SK-N-SH (cell line): ENCODE results near the gene PBX2. TPM values are rescaled to one million over a fixed set of nuclear protein-coding genes. Genes with fewer than 3 reads are reported as not detected.
"Not testable (repeated sequence)": the region's sequence is repeated elsewhere in the genome, so short reads cannot be mapped to it uniquely, and the experiment has no call there.

Experiments
- CTCF ChIA-PET: fragments of 300-600, 350-600 bp; formaldehyde crosslinking; extraction: SDS; loops from one replicate; lab custom pipeline; 2021; lab: Yijun Ruan, JAX
- POLR2A ChIA-PET: fragments of 350-600 bp; sonication (Branson Sonifier 250); formaldehyde crosslinking; extraction: SDS; loops from one replicate; lab custom pipeline; 2020; ENCODE audit warnings: antibody characterized with exemption, inconsistent platforms; lab: Yijun Ruan, JAX
- DNase-seq: peaks from one replicate; pipeline ENCODE4 v3.0.0; 2012
- H2AFZ ChIP-seq: fragments of 200-600 bp; sonication (generic); 2 replicates; pipeline ENCODE4 v1.8.1; 2016; ENCODE audit warnings: antibody characterized with exemption, mild to moderate bottlenecking, low read depth
- H3F3A ChIP-seq: fragments of 200-600 bp; sonication (generic); replicated peaks from 2 replicates; pipeline ENCODE3; 2016; ENCODE audit warnings: antibody characterized with exemption, mild to moderate bottlenecking; ENCODE audit not compliant: insufficient read depth
- H3K27ac ChIP-seq, 2 experiments: fragments of 200-500 bp in 1 of 2; fragments of 200-600 bp in 1 of 2; sonication (Bioruptor generic) in 1 of 2; sonication (generic), shearing (Covaris generic) in 1 of 2; 2 replicates each; pipeline versions ENCODE4 v1.5.1 to v1.6.1; 2014 to 2016; ENCODE audit warnings: low read depth in 2 of 2, inconsistent platforms in 1 of 2, low read length in 1 of 2, mild to moderate bottlenecking in 1 of 2, mixed read lengths in 1 of 2
- H3K27me3 ChIP-seq: fragments of 200-600 bp; sonication (generic), shearing (Covaris generic); 2 replicates; pipeline ENCODE4 v1.6.1; 2016; ENCODE audit warnings: mixed run types; ENCODE audit not compliant: insufficient read depth
- H3K36me3 ChIP-seq, 2 experiments: fragments of 200-500 bp in 1 of 2; fragments of 200-600 bp in 1 of 2; sonication (Bioruptor generic) in 1 of 2; sonication (generic) in 1 of 2; replicated peaks in 1 of 2; 2 replicates each; pipeline versions ENCODE3 to v1.5.1; 2014 to 2016; ENCODE audit warnings: low read length in 1 of 2, mild to moderate bottlenecking in 1 of 2; ENCODE audit not compliant: insufficient read depth in 2 of 2, control insufficient read depth in 1 of 2
- H3K4me1 ChIP-seq, 2 experiments: fragments of 200-500 bp in 1 of 2; fragments of 200-600 bp in 1 of 2; sonication (Bioruptor generic) in 1 of 2; sonication (generic), shearing (Covaris generic) in 1 of 2; 2 replicates each; pipeline versions ENCODE4 v1.5.1 to v1.6.1; 2014 to 2016; ENCODE audit warnings: low read depth in 1 of 2, low read length in 1 of 2, mixed run types in 1 of 2; ENCODE audit not compliant: insufficient read depth in 2 of 2, control insufficient read depth in 1 of 2
- H3K4me2 ChIP-seq: fragments of 200-600 bp; sonication (generic), shearing (Covaris generic); 2 replicates; pipeline ENCODE4 v1.6.1; 2017; ENCODE audit warnings: mixed run types
- H3K4me3 ChIP-seq, 2 experiments: fragments of 200-500 bp in 1 of 2; fragments of 200-600 bp in 1 of 2; sonication (Bioruptor generic) in 1 of 2; sonication (generic), shearing (Covaris generic) in 1 of 2; 2 replicates each; pipeline versions ENCODE4 v1.5.1 to v1.8.1; 2014 to 2016; ENCODE audit warnings: low read depth in 2 of 2, inconsistent platforms in 1 of 2, low read length in 1 of 2, mild to moderate bottlenecking in 1 of 2, mixed read lengths in 1 of 2, moderate library complexity in 1 of 2
- H3K79me2 ChIP-seq: fragments of 200-600 bp; sonication (generic); 2 replicates; pipeline ENCODE4 v1.8.1; 2017; ENCODE audit warnings: mild to moderate bottlenecking; ENCODE audit not compliant: insufficient read depth
- H3K9ac ChIP-seq: fragments of 200-600 bp; sonication (generic); 2 replicates; pipeline ENCODE4 v1.6.1; 2017; ENCODE audit warnings: mixed run types
- H3K9me2 ChIP-seq: fragments of 200-600 bp; sonication (generic); 2 replicates; pipeline ENCODE4 v1.6.1; 2017; ENCODE audit warnings: mixed run types
- H3K9me3 ChIP-seq: fragments of 200-600 bp; sonication (generic); 2 replicates; pipeline ENCODE4 v1.6.1; 2017; ENCODE audit warnings: mixed run types, mild to moderate bottlenecking, moderate library complexity
- H4K20me1 ChIP-seq: fragments of 200-600 bp; sonication (generic); 2 replicates; pipeline ENCODE4 v1.6.1; 2017; ENCODE audit warnings: mild to moderate bottlenecking, mixed run types; ENCODE audit not compliant: insufficient read depth
- CHD2 ChIP-seq: fragments of 150-350 bp; IDR thresholded peaks from 2 replicates; pipeline ENCODE4 v1.6.1; 2018; ENCODE audit warnings: low read length; ENCODE audit not compliant: partially characterized antibody
- FOSL2 ChIP-seq: IDR thresholded peaks from 2 replicates; pipeline ENCODE4 v1.4.0; 2012; ENCODE audit warnings: low read depth, mild to moderate bottlenecking, moderate library complexity, borderline replicate concordance
- GABPA ChIP-seq: IDR thresholded peaks from 2 replicates; pipeline ENCODE4 v1.4.0; 2012; ENCODE audit warnings: low read depth, mild to moderate bottlenecking
- POLR2AphosphoS5 ChIP-seq: IDR thresholded peaks from 2 replicates; pipeline ENCODE4 v1.6.1; 2012; ENCODE audit warnings: low read depth, low read length
- RAD21 ChIP-seq: IDR thresholded peaks from 2 replicates; pipeline ENCODE4 v1.6.1; 2012; ENCODE audit warnings: mild to moderate bottlenecking, low read length
- REST ChIP-seq: IDR thresholded peaks from 2 replicates; pipeline ENCODE4 v1.6.1; 2012; ENCODE audit warnings: mild to moderate bottlenecking, low read depth, low read length, moderate library complexity
- YY1 ChIP-seq: IDR thresholded peaks from 2 replicates; pipeline ENCODE4 v1.4.0; 2012; ENCODE audit warnings: low read depth, mild to moderate bottlenecking
- WGBS: methylation state at CpG from one replicate; pipeline ENCODE4 v1.1.6; 2017; ENCODE audit warnings: low lambda C conversion rate; 5-methylcytosine and 5-hydroxymethylcytosine counted together
- polyA plus RNA-seq, 3 experiments: library from polyadenylated mRNA; depleted of rRNA; stranded (reverse); fragments of >200 nt; gene quantifications; 2 replicates each; pipeline ENCODE4 v1.2.3, GENCODE V29; 2012
- TF ChIP-seq, protein P1 (sequence below): fragments of 200-600 bp; sonication (generic); IDR thresholded peaks from 2 replicates; pipeline ENCODE4 v1.6.1; 2017; ENCODE audit warnings: antibody characterized with exemption, mild to moderate bottlenecking, moderate library complexity

The PBX2 gene
- polyA plus RNA-seq, 1 of the 3 experiments (the other 2 are of a cell fraction), result 74.5 TPM

DNA sequence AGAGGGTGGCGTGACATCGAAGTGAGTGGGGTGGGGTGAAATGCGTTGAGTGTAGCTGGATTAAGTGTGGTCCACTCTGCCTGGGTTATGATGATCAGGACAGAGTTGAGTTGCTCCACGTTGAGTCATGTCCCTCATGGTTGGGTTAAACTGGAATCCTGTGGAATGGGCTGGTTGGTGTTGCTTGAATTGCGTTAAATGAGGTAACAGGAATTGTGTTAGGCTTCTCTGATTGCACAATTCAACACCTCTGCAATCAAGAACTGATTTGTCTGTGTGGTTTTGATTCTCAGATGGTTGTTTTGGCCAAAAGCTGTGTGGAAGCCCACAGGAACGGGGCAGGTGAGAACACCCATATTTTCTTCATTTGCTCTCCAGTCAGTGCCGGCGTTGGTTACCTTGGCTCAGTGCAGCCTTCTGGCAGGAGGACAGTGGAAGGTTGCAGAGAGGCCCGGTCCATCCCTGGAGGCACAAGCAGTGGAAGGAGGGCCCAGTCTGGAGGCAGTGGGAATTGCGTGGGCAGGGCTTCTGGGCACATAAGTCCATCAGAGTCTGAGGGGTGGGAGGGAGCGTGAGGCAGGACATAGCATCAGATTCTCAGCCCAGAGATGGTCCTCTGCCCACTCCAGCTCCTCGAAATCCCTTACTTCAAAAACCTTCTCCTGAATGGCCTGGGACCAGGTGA is 22.2 kb upstream of the PBX2 start:
- 29% methylated on average over 8 of the region's 12 CpGs for WGBS

DNA sequence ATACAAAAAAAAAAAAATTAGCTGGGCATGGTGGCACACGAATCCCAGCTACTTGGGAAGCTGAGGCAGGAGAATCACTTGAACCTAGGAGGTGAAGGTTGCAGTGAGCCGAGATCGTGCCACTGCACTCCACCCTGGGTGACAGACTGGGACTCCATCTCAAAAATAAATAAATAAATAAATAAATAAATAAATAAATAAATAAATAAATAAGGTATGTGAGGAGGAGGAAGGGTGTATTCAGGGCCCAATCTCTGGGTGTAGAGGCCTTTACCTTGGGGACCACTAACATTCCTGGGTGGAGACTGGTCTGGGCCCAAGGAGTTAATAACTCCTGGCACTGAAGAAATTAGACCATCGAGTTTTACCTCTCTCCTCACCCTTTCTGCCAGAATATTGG is 21.4 kb upstream of the PBX2 start:
- H3K4me3 ChIP-seq, H3K9me2 ChIP-seq, H3K36me3 ChIP-seq, H3F3A ChIP-seq, CTCF ChIA-PET, H3K79me2 ChIP-seq, POLR2A ChIA-PET, H3K4me2 ChIP-seq, H3K9me3 ChIP-seq, DNase-seq, H3K9ac ChIP-seq, H3K4me1 ChIP-seq, H4K20me1 ChIP-seq, H2AFZ ChIP-seq, H3K27ac ChIP-seq: not testable (repeated sequence)
- 46% methylated on average over 4 of the region's 4 CpGs for WGBS
- peaks cover 65% of the 10 kb centered on the region for H3K27me3 ChIP-seq

More for the DNA sequence above, 22.2 kb upstream of the PBX2 start:
- H3K36me3 ChIP-seq, result no peaks in the 10 kb centered on the region
- no peaks in the 10 kb centered on the region for H4K20me1 ChIP-seq
- ChIA-PET POLR2A (no interaction called here), CTCF (interaction anchor here (0.8 kb wide), 1 partner anchor 33 kb away, joined by 3 read pairs; no protein-coding TSS in a partner anchor)
- H3F3A ChIP-seq, result no peaks in the 10 kb centered on the region
- DNase-seq, result no peak
- no peak overlapping the region for H3K9ac ChIP-seq
- H3K9me2 ChIP-seq, result no peaks in the 10 kb centered on the region
- no peak overlapping the region for H3K27ac ChIP-seq
- H3K9me3 ChIP-seq, result no peaks in the 10 kb centered on the region
- no peak overlapping the region for H3K4me3 ChIP-seq
- no peaks in the 10 kb centered on the region for H3K4me1 ChIP-seq
- no peak overlapping the region for H2AFZ ChIP-seq
- TF ChIP-seq, protein P1, sequence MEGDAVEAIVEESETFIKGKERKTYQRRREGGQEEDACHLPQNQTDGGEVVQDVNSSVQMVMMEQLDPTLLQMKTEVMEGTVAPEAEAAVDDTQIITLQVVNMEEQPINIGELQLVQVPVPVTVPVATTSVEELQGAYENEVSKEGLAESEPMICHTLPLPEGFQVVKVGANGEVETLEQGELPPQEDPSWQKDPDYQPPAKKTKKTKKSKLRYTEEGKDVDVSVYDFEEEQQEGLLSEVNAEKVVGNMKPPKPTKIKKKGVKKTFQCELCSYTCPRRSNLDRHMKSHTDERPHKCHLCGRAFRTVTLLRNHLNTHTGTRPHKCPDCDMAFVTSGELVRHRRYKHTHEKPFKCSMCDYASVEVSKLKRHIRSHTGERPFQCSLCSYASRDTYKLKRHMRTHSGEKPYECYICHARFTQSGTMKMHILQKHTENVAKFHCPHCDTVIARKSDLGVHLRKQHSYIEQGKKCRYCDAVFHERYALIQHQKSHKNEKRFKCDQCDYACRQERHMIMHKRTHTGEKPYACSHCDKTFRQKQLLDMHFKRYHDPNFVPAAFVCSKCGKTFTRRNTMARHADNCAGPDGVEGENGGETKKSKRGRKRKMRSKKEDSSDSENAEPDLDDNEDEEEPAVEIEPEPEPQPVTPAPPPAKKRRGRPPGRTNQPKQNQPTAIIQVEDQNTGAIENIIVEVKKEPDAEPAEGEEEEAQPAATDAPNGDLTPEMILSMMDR, result no peak
- TF ChIP-seq FOSL2 (no peak), POLR2AphosphoS5 (no peak), RAD21 (no peak)
- no peaks in the 10 kb centered on the region for H3K79me2 ChIP-seq
- no peak overlapping the region for H3K4me2 ChIP-seq
- peaks cover 73% of the 10 kb centered on the region for H3K27me3 ChIP-seq

- DNase-seq, result no peak
- CTCF ChIA-PET, result no interaction called here
- no peak for TF ChIP-seq CHD2
- no peak for TF ChIP-seq YY1
- TF ChIP-seq REST, result no peak
- TF ChIP-seq GABPA, result no peak
- WGBS, result 59% methylated on average over 5 of the region's 5 CpGs
- H3K9me3 ChIP-seq, result no peaks in the 10 kb centered on the region
- POLR2A ChIA-PET, result no interaction called here
- no peaks in the 10 kb centered on the region for H3K79me2 ChIP-seq
- H3K27ac ChIP-seq, result no peak overlapping the region
- H3K4me3 ChIP-seq, result no peak overlapping the region
- H3K4me1 ChIP-seq, result no peaks in the 10 kb centered on the region
- no peaks in the 10 kb centered on the region for H3K9me2 ChIP-seq
- no peaks in the 10 kb centered on the region for H3F3A ChIP-seq
- peaks cover 53% of the 10 kb centered on the region for H3K27me3 ChIP-seq
- no peaks in the 10 kb centered on the region for H3K36me3 ChIP-seq
- no peaks in the 10 kb centered on the region for H4K20me1 ChIP-seq
- H3K9ac ChIP-seq, result no peak overlapping the region
- no peak overlapping the region for H2AFZ ChIP-seq
- H3K4me2 ChIP-seq, result no peak overlapping the region
Measured at GRCh38 chr6:32210191-32210601, 20.2 kb upstream of the PBX2 start.
